Measurements from ENCODE around the gene RASL10B. TPM values are rescaled to one million over a fixed set of nuclear protein-coding genes. Genes with fewer than 3 reads are reported as not detected.

RASL10B gene
- total RNA-seq, 4 donors from 2014 or later = 0.94 to 14.5 (median 3.5) TPM

DNA sequence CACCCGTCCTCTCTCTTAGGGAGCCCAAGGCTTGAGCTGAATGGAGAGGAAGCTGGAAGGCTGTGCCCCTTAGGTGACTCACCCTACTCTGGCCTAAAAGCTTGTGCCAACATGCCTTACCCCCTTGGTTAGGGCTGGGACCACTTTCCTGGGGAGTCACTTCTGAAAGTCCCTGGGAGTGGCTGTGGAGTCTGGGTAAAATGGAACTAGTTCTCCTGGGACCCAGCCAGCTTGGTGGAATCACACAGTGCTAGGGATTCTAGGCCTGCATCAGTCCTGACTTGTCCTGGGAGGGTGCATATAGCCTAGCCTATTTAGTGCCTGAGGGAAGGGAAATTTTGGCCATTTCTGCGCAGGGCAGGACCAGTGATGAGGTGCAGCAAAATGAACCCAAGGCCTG lies 53.5 kb downstream of the RASL10B start:
- Histone ChIP-seq H3K27me3 (no peaks in the 10 kb centered on the region), H3K36me3 (no peaks in the 10 kb centered on the region), H3K4me3 (replicated peaks in 1 of 3) (no peak overlapping the region), H3K27ac (peak overlapping the region; percentile 89 to 97 (median 93)), H3K9me3 (no peaks in the 10 kb centered on the region), H3K4me1 (peaks cover 66 to 74% of the 10 kb centered on the region in 2 donors)
- intact Hi-C loops (cut with DNase I) = no loop called here
- 80 to 97% methylated on average over 2 of the region's 2 CpGs for WGBS, 2 donors
- DNase-seq = no peak
- TF ChIP-seq POLR2A (IDR thresholded peaks at IDR 0.05) = no peak
- TF ChIP-seq, protein P1, sequence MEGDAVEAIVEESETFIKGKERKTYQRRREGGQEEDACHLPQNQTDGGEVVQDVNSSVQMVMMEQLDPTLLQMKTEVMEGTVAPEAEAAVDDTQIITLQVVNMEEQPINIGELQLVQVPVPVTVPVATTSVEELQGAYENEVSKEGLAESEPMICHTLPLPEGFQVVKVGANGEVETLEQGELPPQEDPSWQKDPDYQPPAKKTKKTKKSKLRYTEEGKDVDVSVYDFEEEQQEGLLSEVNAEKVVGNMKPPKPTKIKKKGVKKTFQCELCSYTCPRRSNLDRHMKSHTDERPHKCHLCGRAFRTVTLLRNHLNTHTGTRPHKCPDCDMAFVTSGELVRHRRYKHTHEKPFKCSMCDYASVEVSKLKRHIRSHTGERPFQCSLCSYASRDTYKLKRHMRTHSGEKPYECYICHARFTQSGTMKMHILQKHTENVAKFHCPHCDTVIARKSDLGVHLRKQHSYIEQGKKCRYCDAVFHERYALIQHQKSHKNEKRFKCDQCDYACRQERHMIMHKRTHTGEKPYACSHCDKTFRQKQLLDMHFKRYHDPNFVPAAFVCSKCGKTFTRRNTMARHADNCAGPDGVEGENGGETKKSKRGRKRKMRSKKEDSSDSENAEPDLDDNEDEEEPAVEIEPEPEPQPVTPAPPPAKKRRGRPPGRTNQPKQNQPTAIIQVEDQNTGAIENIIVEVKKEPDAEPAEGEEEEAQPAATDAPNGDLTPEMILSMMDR (IDR thresholded peaks at IDR 0.05) = no peak

DNA sequence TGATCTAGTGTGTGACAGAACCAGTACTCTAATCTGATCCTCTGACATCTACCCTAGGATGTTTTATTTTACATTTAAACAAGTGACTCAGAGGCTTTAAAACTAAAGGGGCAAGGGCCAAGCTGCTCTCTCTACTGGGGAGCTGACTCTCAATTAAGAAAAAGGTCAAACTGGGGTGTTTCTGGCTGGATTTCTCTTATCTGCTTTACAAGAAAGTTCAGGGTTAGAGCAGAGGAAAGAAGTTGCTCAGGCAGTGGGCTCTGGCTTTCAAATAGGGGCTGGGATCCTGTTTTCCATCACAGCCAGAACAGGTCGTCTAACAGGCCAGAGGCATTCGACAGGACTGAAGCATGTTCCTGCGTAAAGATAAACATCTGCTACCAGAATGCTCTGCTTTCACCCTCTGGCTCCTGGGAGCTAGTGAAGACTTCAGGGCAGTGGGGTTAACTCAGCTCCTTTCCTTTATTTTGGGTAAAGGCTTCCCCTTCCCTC lies 55.5 kb downstream of the RASL10B start:
- Histone ChIP-seq H3K36me3 (no peaks in the 10 kb centered on the region), H3K4me3 (replicated peaks in 1 of 3) (no peak overlapping the region), H3K4me1 (peaks cover 51 to 67% of the 10 kb centered on the region in 2 donors), H3K27me3 (no peaks in the 10 kb centered on the region), H3K9me3 (no peaks in the 10 kb centered on the region), H3K27ac (peak overlapping the region; percentile 27 to 89 (median 62))
- no peak for DNase-seq
- TF ChIP-seq, protein P1 (IDR thresholded peaks at IDR 0.05) = no peak
- TF ChIP-seq POLR2A (IDR thresholded peaks at IDR 0.05) = no peak
- intact Hi-C loops (cut with DNase I) = no loop called here
- WGBS, 2 donors = 48 to 57% methylated on average over 3 of the region's 3 CpGs

DNA sequence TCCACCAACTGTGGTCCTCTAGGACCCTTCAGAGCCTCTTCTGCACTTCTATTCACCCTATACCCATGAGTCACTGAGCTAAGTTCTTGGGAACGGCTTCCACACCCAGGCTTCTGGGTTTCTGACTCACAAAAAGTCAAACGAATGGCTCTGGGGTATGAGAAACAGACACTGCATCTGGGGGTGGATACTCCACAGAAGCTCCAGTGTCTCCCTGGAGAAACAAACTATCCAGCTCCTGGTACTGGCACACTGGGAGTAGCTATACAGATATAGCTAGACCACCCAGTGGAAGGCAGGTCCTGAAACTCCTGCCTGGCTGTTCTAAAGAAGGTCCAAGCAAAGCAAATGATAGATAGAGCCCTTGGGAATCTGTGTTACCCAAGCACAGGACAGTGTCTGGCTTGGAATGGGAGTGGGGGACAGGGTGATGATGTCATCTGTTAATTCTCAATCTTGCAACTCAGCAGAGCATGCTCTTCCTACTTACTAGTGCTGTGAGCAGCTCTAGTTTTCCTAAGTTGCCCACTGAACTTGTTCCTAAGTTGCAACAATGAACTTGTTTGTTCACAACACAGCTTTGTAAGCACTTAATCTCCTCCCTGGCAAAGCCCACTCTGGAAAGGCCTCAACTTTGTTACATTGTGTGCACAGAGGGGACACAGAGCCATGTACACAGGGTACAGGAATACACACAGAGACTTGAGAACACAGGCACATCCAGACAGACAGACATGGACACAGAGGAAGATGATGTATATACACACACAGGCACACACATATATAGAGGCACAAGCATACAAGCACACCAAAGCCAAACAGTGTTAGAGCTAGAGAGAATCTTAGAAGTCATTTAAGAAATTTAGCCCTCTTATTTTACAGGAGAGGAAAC lies 57.3 kb downstream of the RASL10B start:
- WGBS, 2 donors = 28 to 66% methylated on average over 2 of the region's 2 CpGs
- DNase-seq = peak in 1 of 2 donors; percentile 23
- Histone ChIP-seq H3K27me3 (no peaks in the 10 kb centered on the region), H3K27ac (peak overlapping the region; percentile 65 to 89 (median 74)), H3K4me3 (replicated peaks in 1 of 3) (no peak overlapping the region), H3K4me1 (peaks cover 49 to 50% of the 10 kb centered on the region in 2 donors), H3K36me3 (no peaks in the 10 kb centered on the region), H3K9me3 (no peaks in the 10 kb centered on the region)
- TF ChIP-seq POLR2A (IDR thresholded peaks at IDR 0.05) = no peak
- TF ChIP-seq, protein P1 (IDR thresholded peaks at IDR 0.05) = no peak
- intact Hi-C loops (cut with DNase I) = no loop called here

DNA sequence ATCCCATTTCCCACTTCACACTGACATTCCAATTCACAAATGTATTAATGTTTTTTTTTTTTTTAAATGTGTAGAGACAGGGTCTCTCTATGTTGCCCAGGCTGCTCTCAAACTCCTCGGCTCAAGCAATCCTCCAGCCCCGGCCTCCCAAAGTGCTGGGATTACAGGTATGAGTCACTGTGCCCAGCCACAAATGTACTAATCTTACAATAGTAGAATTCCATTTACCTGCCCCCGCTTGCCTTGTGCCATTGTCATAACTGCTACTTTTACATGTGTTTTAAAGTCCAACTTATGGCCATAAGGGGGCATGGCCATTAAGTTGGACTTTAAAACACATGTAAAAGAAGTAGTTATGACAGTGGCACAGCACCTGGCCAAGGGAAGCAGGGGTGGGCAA lies 59.4 kb downstream of the RASL10B start:
- Histone ChIP-seq H3K27ac (no peak overlapping the region), H3K9me3 (no peaks in the 10 kb centered on the region), H3K4me1 (peaks cover 43 to 53% of the 10 kb centered on the region in 2 donors), H3K27me3 (no peaks in the 10 kb centered on the region), H3K4me3 (replicated peaks in 1 of 3) (no peak overlapping the region), H3K36me3 (no peaks in the 10 kb centered on the region)
- intact Hi-C loops (cut with DNase I) = no loop called here
- 95 to 97% methylated on average over 3 of the region's 3 CpGs for WGBS, 2 donors
- TF ChIP-seq, protein P1 (IDR thresholded peaks at IDR 0.05) = no peak
- no peak for TF ChIP-seq POLR2A (IDR thresholded peaks at IDR 0.05)
- no peak for DNase-seq

All from thyroid gland (tissue), 4 donors.